ENCODE results near the gene RIMBP2.

RIMBP2 gene

DNA sequence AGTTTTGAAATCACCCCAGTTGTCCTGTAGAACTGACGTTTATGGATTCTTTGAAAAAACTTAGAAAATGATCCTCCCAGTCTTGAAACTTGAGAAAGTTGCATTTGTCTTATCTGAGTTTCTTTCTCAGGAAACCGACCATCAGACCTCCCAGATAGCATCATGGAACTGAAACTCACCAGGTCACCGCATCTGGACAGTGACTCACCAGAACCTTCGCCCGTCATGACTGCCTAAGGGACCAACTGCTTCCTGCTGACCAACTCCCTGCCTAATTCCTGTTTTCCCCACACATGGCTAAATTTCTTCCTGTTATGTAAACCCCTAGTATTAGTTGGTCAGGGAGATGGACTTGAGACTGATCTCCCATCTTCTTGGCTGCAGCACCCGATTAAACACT, 175.7 kb downstream of the RIMBP2 start:
- H3K79me2 ChIP-seq (ENCODE audit: insufficient read depth, low read depth) = no peaks in the 10 kb centered on the region
- no peak overlapping the region for H3K4me3 ChIP-seq (IDR thresholded peaks at IDR 0.05; ENCODE audit: insufficient read depth, low read depth, low read length)
- H3K36me3 ChIP-seq (ENCODE audit: insufficient read depth) = no peaks in the 10 kb centered on the region
- H3K4me1 ChIP-seq (ENCODE audit: low read depth, poor library complexity, severe bottlenecking) = no peaks in the 10 kb centered on the region
- H3K9ac ChIP-seq = no peak overlapping the region
- H2AFZ ChIP-seq (ENCODE audit: low read depth) = no peak overlapping the region
- H4K20me1 ChIP-seq (ENCODE audit: insufficient read depth) = no peaks in the 10 kb centered on the region
- H3K27ac ChIP-seq = no peak overlapping the region
- H3K27me3 ChIP-seq (ENCODE audit: insufficient read depth, low read depth) = no peaks in the 10 kb centered on the region
- H3K4me2 ChIP-seq = no peak overlapping the region
- TF ChIP-seq, protein P1, sequence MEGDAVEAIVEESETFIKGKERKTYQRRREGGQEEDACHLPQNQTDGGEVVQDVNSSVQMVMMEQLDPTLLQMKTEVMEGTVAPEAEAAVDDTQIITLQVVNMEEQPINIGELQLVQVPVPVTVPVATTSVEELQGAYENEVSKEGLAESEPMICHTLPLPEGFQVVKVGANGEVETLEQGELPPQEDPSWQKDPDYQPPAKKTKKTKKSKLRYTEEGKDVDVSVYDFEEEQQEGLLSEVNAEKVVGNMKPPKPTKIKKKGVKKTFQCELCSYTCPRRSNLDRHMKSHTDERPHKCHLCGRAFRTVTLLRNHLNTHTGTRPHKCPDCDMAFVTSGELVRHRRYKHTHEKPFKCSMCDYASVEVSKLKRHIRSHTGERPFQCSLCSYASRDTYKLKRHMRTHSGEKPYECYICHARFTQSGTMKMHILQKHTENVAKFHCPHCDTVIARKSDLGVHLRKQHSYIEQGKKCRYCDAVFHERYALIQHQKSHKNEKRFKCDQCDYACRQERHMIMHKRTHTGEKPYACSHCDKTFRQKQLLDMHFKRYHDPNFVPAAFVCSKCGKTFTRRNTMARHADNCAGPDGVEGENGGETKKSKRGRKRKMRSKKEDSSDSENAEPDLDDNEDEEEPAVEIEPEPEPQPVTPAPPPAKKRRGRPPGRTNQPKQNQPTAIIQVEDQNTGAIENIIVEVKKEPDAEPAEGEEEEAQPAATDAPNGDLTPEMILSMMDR (conservative IDR thresholded peaks at IDR 0.05; ENCODE audit: low read depth, low read length) = no peak

DNA sequence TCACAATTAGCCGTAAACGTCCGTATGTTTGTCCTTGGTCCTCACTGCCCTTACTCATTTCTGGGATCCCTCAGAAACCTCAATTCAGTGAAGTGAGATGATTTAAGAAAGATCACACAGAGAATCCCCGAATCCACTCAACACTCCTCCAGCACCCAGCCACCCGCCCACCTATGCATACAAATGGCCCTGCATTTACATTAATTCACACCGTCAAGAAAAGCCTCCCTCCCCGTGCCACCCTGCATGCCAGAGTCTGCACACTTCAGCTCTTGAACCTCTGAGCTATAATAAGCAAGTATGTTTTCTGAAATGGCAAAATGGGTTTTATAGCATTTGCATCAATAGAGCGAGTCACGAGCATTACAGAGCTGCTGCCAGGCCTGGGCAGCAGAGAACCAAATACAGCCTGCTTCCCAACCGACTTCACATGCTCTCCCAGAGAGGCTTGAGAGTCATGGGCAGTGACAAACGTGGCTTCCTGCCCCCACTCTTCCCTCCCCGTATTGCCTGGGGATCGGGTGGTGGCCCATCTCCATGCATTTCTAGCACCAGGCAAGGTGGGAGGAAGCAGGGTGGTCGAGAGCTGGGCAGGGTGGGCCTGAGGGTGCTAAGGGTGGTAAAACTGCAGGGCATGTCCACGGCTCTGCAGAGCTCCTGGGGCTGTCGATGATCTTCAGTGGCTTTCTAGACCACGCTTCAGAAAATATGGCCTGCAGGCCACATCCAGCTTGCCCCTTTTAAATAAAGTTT, 177.6 kb downstream of the RIMBP2 start:
- no peak overlapping the region for H3K27ac ChIP-seq
- no peaks in the 10 kb centered on the region for H3K27me3 ChIP-seq (ENCODE audit: insufficient read depth, low read depth)
- H4K20me1 ChIP-seq (ENCODE audit: insufficient read depth) = no peaks in the 10 kb centered on the region
- no peak overlapping the region for H3K4me2 ChIP-seq
- no peak overlapping the region for H3K9ac ChIP-seq
- H3K4me3 ChIP-seq (IDR thresholded peaks at IDR 0.05; ENCODE audit: insufficient read depth, low read depth, low read length) = no peak overlapping the region
- no peaks in the 10 kb centered on the region for H3K4me1 ChIP-seq (ENCODE audit: low read depth, poor library complexity, severe bottlenecking)
- H2AFZ ChIP-seq (ENCODE audit: low read depth) = no peak overlapping the region
- H3K36me3 ChIP-seq (ENCODE audit: insufficient read depth) = no peaks in the 10 kb centered on the region
- TF ChIP-seq, protein P1 (conservative IDR thresholded peaks at IDR 0.05; ENCODE audit: low read depth, low read length) = no peak
- H3K79me2 ChIP-seq (ENCODE audit: insufficient read depth, low read depth) = no peaks in the 10 kb centered on the region

DNA sequence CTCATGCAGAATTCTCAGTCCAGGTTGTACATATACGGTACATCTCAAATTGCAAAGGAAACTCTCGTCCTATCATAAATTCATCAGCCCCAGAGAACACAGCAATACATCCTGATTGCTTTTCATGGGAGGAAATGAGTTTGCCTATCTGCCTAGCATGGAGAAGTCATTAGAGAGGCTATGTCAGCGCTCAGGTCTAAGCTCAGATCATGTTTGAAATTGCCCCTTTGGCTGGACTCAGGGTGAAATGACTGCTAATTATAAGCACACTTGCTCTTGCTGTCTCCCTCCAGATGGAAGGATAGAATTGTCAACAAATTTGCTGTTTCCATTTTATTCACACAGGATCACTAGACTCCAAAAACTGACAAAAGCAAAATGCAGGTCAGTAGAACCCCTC, 178.4 kb downstream of the RIMBP2 start:
- H4K20me1 ChIP-seq (ENCODE audit: insufficient read depth) = no peaks in the 10 kb centered on the region
- H3K9ac ChIP-seq = no peak overlapping the region
- no peaks in the 10 kb centered on the region for H3K79me2 ChIP-seq (ENCODE audit: insufficient read depth, low read depth)
- H2AFZ ChIP-seq (ENCODE audit: low read depth) = no peak overlapping the region
- TF ChIP-seq, protein P1 (conservative IDR thresholded peaks at IDR 0.05; ENCODE audit: low read depth, low read length) = no peak
- no peaks in the 10 kb centered on the region for H3K27me3 ChIP-seq (ENCODE audit: insufficient read depth, low read depth)
- no peak overlapping the region for H3K27ac ChIP-seq
- no peak overlapping the region for H3K4me2 ChIP-seq
- H3K4me1 ChIP-seq (ENCODE audit: low read depth, poor library complexity, severe bottlenecking) = no peaks in the 10 kb centered on the region
- H3K36me3 ChIP-seq (ENCODE audit: insufficient read depth) = no peaks in the 10 kb centered on the region
- H3K4me3 ChIP-seq (IDR thresholded peaks at IDR 0.05; ENCODE audit: insufficient read depth, low read depth, low read length) = no peak overlapping the region

DNA sequence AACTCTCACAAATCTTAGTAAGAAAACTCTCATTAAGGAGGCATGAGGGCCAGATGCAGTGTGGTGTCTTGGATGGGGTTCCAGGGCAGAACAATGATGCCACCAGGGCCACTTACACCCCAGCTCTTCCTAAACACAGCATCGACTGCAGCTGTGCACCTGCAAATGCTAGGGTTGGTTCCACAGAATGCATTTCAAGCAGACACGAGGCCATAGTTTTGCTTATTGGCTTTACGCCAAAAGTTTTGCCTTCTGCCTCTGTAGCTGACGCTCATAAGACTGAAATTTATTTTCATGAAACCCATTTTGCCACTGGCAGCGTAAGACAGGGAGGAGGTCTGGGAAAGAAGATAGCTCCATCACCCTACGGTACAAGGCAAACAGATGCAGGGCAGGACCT, 179.0 kb downstream of the RIMBP2 start:
- H3K36me3 ChIP-seq (ENCODE audit: insufficient read depth) = no peaks in the 10 kb centered on the region
- H3K27me3 ChIP-seq (ENCODE audit: insufficient read depth, low read depth) = no peaks in the 10 kb centered on the region
- TF ChIP-seq, protein P1 (conservative IDR thresholded peaks at IDR 0.05; ENCODE audit: low read depth, low read length) = no peak
- no peak overlapping the region for H3K27ac ChIP-seq
- H3K4me3 ChIP-seq (IDR thresholded peaks at IDR 0.05; ENCODE audit: insufficient read depth, low read depth, low read length) = no peak overlapping the region
- H3K4me2 ChIP-seq = no peak overlapping the region
- H3K9ac ChIP-seq = no peak overlapping the region
- H2AFZ ChIP-seq (ENCODE audit: low read depth) = no peak overlapping the region
- H3K79me2 ChIP-seq (ENCODE audit: insufficient read depth, low read depth) = no peaks in the 10 kb centered on the region
- no peaks in the 10 kb centered on the region for H3K4me1 ChIP-seq (ENCODE audit: low read depth, poor library complexity, severe bottlenecking)
- H4K20me1 ChIP-seq (ENCODE audit: insufficient read depth) = no peaks in the 10 kb centered on the region
